Fibroblast of the aortic adventitia (primary cell): ENCODE results near the gene ALDH1A3. TPM values are rescaled to one million over a fixed set of nuclear protein-coding genes. Genes with fewer than 3 reads are reported as not detected.

Experiments used
- DNase-seq: peaks from one replicate; pipeline ENCODE4 v3.0.0-alpha.2; 2010; ENCODE audit warnings: low read depth
- H3K4me3 ChIP-seq: 2 replicates; pipeline ENCODE4 v1.5.1; 2011; ENCODE audit warnings: low read depth, mild to moderate bottlenecking, control low read depth, low read length, moderate library complexity
- total RNA-seq: library from RNA; depleted of rRNA; stranded (reverse); fragments of >200 nt; gene quantifications from 2 replicates; pipeline ENCODE4 v1.2.3, GENCODE V29; 2012; ENCODE audit warnings: low replicate concordance
- TF ChIP-seq, protein P1 (sequence below): IDR thresholded peaks from 2 replicates; pipeline ENCODE4 v1.5.1; 2011; ENCODE audit warnings: mild to moderate bottlenecking, low read length, control low read depth, inconsistent platforms; ENCODE audit not compliant: insufficient read depth

Gene ALDH1A3
- total RNA-seq, 1 donor: 189 TPM

DNA sequence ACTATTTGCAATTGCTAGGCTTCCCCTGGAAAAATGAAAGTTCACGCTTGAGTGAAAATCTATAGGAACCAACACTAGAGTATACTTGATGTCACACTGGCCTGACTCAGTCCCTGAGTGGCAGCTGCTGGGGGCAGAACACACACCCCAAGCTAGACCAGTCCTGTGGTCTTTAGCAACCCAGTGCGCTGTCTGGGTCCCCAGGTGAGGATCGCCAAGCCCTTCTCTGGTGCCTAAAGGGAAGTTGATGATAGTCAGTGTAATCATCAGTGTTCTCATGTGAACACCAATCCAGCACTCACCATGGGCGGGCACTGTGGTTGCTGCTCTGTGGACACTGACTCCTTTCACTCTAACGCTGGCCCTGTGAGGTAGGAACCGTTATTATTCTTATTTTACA is 11.2 kb downstream of the ALDH1A3 start:
- H3K4me3 ChIP-seq: no peak overlapping the region
- DNase-seq: no peak
- TF ChIP-seq, protein P1, sequence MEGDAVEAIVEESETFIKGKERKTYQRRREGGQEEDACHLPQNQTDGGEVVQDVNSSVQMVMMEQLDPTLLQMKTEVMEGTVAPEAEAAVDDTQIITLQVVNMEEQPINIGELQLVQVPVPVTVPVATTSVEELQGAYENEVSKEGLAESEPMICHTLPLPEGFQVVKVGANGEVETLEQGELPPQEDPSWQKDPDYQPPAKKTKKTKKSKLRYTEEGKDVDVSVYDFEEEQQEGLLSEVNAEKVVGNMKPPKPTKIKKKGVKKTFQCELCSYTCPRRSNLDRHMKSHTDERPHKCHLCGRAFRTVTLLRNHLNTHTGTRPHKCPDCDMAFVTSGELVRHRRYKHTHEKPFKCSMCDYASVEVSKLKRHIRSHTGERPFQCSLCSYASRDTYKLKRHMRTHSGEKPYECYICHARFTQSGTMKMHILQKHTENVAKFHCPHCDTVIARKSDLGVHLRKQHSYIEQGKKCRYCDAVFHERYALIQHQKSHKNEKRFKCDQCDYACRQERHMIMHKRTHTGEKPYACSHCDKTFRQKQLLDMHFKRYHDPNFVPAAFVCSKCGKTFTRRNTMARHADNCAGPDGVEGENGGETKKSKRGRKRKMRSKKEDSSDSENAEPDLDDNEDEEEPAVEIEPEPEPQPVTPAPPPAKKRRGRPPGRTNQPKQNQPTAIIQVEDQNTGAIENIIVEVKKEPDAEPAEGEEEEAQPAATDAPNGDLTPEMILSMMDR: no peak

DNA sequence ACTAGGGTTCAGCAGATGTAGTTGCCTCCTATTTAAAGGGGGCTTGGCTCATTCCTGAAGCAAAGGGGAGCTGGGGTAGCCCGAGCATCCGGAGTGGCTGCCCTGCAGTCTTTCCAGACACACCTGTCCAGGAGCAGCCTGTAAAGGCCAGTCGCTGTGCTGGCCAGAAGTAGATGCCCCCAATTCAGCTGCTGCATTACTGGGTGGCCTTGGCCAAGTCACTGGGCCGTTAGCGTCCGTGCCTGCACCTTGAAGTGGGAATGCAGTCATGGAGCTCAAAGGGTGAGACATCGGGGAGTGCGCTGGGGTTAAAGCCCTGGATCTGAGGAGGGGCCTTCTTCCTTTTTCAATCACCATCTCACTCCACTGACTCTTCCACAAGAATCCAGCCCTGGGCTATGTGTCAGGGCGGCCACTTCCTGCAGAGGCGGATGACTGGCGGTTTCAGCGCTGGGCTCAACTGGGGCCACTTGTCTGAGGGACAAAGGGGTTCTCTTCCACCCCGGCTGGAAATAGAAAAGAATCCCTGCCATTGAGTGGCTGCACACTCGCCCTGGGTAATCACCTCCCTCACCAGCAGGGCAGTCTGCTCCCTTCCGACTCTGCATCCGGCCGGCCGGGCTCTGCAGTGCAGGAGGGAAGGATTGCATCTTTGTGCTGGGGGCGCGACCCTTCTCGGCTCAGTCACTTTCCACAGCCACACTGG is 11.8 kb downstream of the ALDH1A3 start:
- TF ChIP-seq, protein P1: no peak
- DNase-seq: no peak

GRCh38 chr15:100892013-100892355 is 12.4 kb downstream of the ALDH1A3 start:
- no peak for DNase-seq
- H3K4me3 ChIP-seq: no peak overlapping the region
- TF ChIP-seq, protein P1: no peak

More for the DNA sequence above, 11.8 kb downstream of the ALDH1A3 start:
- no peak overlapping the region for H3K4me3 ChIP-seq

GRCh38 chr15:100893261-100893963 is 13.8 kb downstream of the ALDH1A3 start:
- no peak overlapping the region for H3K4me3 ChIP-seq
- TF ChIP-seq, protein P1: no peak
- no peak for DNase-seq

GRCh38 chr15:100893964-100894295 is 14.3 kb downstream of the ALDH1A3 start:
- DNase-seq: no peak
- no peak overlapping the region for H3K4me3 ChIP-seq
- TF ChIP-seq, protein P1: no peak

DNA sequence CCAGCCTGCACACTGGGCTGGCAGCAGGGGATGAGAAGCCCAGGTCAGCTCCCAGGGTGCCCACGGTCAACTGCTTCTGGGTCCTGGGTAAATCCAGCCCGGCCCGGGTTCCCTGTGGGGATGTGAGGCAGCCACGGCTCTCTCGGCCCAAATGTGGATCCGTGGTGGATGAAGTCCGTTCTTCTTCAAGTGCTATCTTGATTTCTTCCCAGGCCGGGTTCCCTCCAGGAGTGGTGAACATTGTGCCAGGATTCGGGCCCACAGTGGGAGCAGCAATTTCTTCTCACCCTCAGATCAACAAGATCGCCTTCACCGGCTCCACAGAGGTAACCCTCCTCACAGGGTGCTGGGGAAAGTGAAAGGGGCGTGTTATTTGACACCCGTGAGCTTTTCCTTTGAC is 16.1 kb downstream of the ALDH1A3 start:
- TF ChIP-seq, protein P1: no peak
- no peak for DNase-seq
- H3K4me3 ChIP-seq: no peak overlapping the region
